GM12878 (cell line): ENCODE data around the gene CBR4. TPM values are rescaled to one million over a fixed set of nuclear protein-coding genes. Genes with fewer than 3 reads are reported as not detected.
"Not testable (repeated sequence)": the region's sequence is repeated elsewhere in the genome, so short reads cannot be mapped to it uniquely, and the experiment has no call there.

Experiments
- ATAC-seq: fragments of 200-7000 bp; cut with Tn5 transposase; 3 replicates; pipeline ENCODE4 v1.9.1; 2020; ENCODE audit warnings: mild to moderate bottlenecking, moderate library complexity
- BruUV-seq: library from RNA; stranded (reverse); fragments of 400-500 nt; replicated peaks from 2 replicates; lab custom pipeline; 2021; lab: Mats Ljungman, UMichigan
- CTCF ChIA-PET: fragments of 300-600 bp; sonication (Branson Sonifier 250); formaldehyde crosslinking; extraction: SDS; loops from one replicate; lab custom pipeline; 2021; ENCODE audit warnings: inconsistent platforms; lab: Yijun Ruan, JAX
- POLR2A ChIA-PET: fragments of 350-600 bp; formaldehyde crosslinking; extraction: SDS; loops from one replicate; lab custom pipeline; 2021; ENCODE audit warnings: inconsistent platforms; lab: Charles Lee
- RAD21 ChIA-PET: fragments of 300-600 bp; sonication (Branson Sonifier 250); formaldehyde crosslinking; loops from one replicate; lab custom pipeline; 2023; ENCODE audit warnings: antibody characterized with exemption; ENCODE audit not compliant: unreplicated experiment; lab: Charles Lee
- SMC1A ChIA-PET: fragments of 300-600 bp; sonication (Branson Sonifier 250); formaldehyde crosslinking; loops from one replicate; lab custom pipeline; 2023; ENCODE audit not compliant: unreplicated experiment, uncharacterized antibody; lab: Charles Lee
- DNase-seq: peaks from one replicate; pipeline ENCODE4 v3.0.0-alpha.2; 2011; ENCODE audit warnings: low read depth, low spot score
- FAIRE-seq: peaks from 3 replicates; lab custom pipeline; 2011; peaks lifted over from hg19 to GRCh38; lab: Jason Lieb, UNC
- H2AFZ ChIP-seq: 2 replicates; pipeline ENCODE4 v1.6.0; 2011; ENCODE audit warnings: low read depth, low read length, control low read depth; ENCODE audit not compliant: control insufficient read depth
- H3K27ac ChIP-seq: 2 replicates; pipeline ENCODE4 v1.5.1; 2011; ENCODE audit warnings: control low read depth; ENCODE audit not compliant: control insufficient read depth, insufficient read depth
- H3K27me3 ChIP-seq, 2 experiments: replicated peaks in 1 of 2; 2 replicates each; pipeline versions ENCODE4 v1.6.0 to v1.6.1; 2011; ENCODE audit warnings: low read length in 1 of 2; ENCODE audit not compliant: control insufficient read depth in 2 of 2, insufficient read depth in 2 of 2
- H3K36me3 ChIP-seq, 2 experiments: 2 replicates each; pipeline ENCODE4 v1.5.1; 2011; ENCODE audit warnings: low read length in 1 of 2; ENCODE audit not compliant: control insufficient read depth in 2 of 2, insufficient read depth in 2 of 2
- H3K4me1 ChIP-seq: 2 replicates; pipeline ENCODE4 v1.6.1; 2011; ENCODE audit warnings: mild to moderate bottlenecking, low read length, moderate library complexity, mixed read lengths; ENCODE audit not compliant: control insufficient read depth, insufficient read depth
- H3K4me2 ChIP-seq: 2 replicates; pipeline ENCODE4 v1.6.0; 2011; ENCODE audit warnings: control low read depth; ENCODE audit not compliant: control insufficient read depth, insufficient read depth
- H3K4me3 ChIP-seq: fragments of 200-600 bp; sonication (generic); 2 replicates; pipeline ENCODE4 v1.5.1; 2016
- H3K79me2 ChIP-seq: 2 replicates; pipeline ENCODE4 v1.6.0; 2011; ENCODE audit warnings: low read length; ENCODE audit not compliant: control insufficient read depth, insufficient read depth
- H3K9ac ChIP-seq: 2 replicates; pipeline ENCODE4 v1.8.0; 2011; ENCODE audit warnings: low read length, control low read depth, mixed read lengths; ENCODE audit not compliant: control insufficient read depth, insufficient read depth
- H3K9me3 ChIP-seq: replicated peaks from 3 replicates; pipeline ENCODE4 v1.5.1; 2011; ENCODE audit warnings: mild to moderate bottlenecking, low read length; ENCODE audit not compliant: control insufficient read depth, insufficient read depth
- H4K20me1 ChIP-seq: 2 replicates; pipeline ENCODE4 v1.6.0; 2011; ENCODE audit not compliant: control insufficient read depth, insufficient read depth
- MTA2 ChIP-seq: fragments of 450-650 bp; IDR thresholded peaks from 2 replicates; pipeline ENCODE4 v1.6.1; 2016; ENCODE audit warnings: low read depth, mild to moderate bottlenecking, moderate library complexity
- RFX5 ChIP-seq: IDR thresholded peaks from 2 replicates; pipeline ENCODE4 v1.6.1; 2011; ENCODE audit warnings: low read depth, low read length, improper control_type of control experiment
- TCF7 ChIP-seq: IDR thresholded peaks from 2 replicates; pipeline ENCODE4 v1.6.1; 2014; ENCODE audit warnings: antibody characterized with exemption, borderline replicate concordance
- WGBS: methylation state at CpG from one replicate; pipeline ENCODE4 v1.1.6; 2016; ENCODE audit warnings: low lambda C conversion rate; ENCODE audit not compliant: insufficient replicate concordance, insufficient coverage; ENCODE audit errors: missing lambda C conversion rate; 5-methylcytosine and 5-hydroxymethylcytosine counted together
- in situ Hi-C: fragments of 300-500 bp; cut with MboI; formaldehyde crosslinking; loops from 9 replicates; pipeline ENCODE4 v1.14.3; 2018; ENCODE audit warnings: mixed read lengths
- intact Hi-C: fragments of 100-400 bp; cut with micrococcal nuclease; formaldehyde crosslinking; loops from one replicate; pipeline ENCODE4 v1.14.2; 2022; ENCODE audit not compliant: unreplicated experiment
- polyA plus RNA-seq, 11 experiments: library from polyadenylated mRNA; depleted of rRNA in 4 of 11; unstranded in 6 of 11; stranded (reverse) in 5 of 11; fragments of >200 nt; fragmentation: Nextera tagmentation in 4 of 11; fragmentation: Illumina TruSeq in 1 of 11; extraction: Ambion mirVana in 4 of 11; extraction: Trizol in 1 of 11; gene quantifications; 1 replicate in 1 of 11; 2 replicates in 10 of 11; pipeline versions ENCODE4 v1.2.1 to v1.2.3, GENCODE V29; 2011 to 2016; ENCODE audit warnings: inconsistent platforms in 2 of 11, missing spikeins in 2 of 11, low read depth in 1 of 11
- total RNA-seq, 4 experiments: library from RNA; depleted of rRNA in 3 of 4; stranded (reverse); fragments of >200 nt in 3 of 4; fragmentation: Illumina TruSeq in 1 of 4; extraction: Trizol in 1 of 4; gene quantifications; 2 replicates each; pipeline versions ENCODE4 v1.2.1 to v1.2.3, GENCODE V29; 2013 to 2021
- TF ChIP-seq, protein P1 (sequence below): fragments of 450-650 bp; IDR thresholded peaks from 2 replicates; pipeline ENCODE4 v1.6.1; 2017; ENCODE audit warnings: mild to moderate bottlenecking
- TF ChIP-seq, protein P2 (sequence below): fragments of 450-650 bp; IDR thresholded peaks from 2 replicates; pipeline ENCODE4 v1.6.1; 2018; ENCODE audit warnings: mild to moderate bottlenecking, low read depth, moderate library complexity; ENCODE audit not compliant: partially characterized antibody

CBR4 gene
- total and polyA plus RNA-seq, 10 of the 15 experiments (the other 5 are each of a cell fraction or from before 2014, with no cell fraction given) = 17.3 to 38.8 (median 24.8) TPM

DNA sequence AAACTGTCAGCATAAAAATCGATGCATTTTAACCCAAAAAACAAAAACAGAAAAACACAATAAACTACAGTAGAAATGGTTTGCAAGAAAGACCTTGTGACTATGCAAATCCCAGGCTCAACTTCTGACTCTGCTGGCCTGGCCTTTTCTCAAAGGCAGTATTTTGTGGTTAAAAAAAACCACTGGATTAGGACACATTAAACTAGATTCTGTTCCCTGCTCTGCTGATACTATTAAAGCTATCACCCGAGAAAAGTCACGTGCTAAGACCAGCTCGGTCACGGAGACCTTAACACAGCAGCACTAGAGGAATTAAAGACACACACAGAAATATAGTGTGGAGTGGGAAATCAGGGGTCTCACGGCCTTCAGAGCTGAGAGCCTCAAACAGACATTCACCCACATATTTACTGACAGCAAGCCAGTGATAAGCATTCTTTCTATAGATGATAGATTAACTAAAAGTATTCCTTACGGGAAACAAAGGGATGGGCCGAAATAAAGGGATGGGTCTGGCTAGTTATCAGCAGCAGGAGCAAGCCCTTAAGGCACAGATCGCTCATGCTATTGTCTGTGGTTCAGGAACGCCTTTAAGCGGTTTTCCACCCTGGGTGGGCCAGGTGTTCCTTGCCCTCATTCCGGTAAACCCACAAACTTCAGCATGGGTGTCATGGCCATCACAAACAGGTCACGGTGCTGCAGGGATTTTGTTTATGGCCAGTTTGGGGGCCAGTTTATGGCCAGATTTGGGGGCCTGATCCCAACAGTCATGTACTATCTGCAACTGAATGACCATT is 16.1 kb downstream of the CBR4 start (continued):
- TF ChIP-seq, protein P1, sequence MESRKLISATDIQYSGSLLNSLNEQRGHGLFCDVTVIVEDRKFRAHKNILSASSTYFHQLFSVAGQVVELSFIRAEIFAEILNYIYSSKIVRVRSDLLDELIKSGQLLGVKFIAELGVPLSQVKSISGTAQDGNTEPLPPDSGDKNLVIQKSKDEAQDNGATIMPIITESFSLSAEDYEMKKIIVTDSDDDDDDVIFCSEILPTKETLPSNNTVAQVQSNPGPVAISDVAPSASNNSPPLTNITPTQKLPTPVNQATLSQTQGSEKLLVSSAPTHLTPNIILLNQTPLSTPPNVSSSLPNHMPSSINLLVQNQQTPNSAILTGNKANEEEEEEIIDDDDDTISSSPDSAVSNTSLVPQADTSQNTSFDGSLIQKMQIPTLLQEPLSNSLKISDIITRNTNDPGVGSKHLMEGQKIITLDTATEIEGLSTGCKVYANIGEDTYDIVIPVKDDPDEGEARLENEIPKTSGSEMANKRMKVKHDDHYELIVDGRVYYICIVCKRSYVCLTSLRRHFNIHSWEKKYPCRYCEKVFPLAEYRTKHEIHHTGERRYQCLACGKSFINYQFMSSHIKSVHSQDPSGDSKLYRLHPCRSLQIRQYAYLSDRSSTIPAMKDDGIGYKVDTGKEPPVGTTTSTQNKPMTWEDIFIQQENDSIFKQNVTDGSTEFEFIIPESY = no peak
- no peak for TF ChIP-seq TCF7
- no peak for TF ChIP-seq MTA2
- TF ChIP-seq, protein P2, sequence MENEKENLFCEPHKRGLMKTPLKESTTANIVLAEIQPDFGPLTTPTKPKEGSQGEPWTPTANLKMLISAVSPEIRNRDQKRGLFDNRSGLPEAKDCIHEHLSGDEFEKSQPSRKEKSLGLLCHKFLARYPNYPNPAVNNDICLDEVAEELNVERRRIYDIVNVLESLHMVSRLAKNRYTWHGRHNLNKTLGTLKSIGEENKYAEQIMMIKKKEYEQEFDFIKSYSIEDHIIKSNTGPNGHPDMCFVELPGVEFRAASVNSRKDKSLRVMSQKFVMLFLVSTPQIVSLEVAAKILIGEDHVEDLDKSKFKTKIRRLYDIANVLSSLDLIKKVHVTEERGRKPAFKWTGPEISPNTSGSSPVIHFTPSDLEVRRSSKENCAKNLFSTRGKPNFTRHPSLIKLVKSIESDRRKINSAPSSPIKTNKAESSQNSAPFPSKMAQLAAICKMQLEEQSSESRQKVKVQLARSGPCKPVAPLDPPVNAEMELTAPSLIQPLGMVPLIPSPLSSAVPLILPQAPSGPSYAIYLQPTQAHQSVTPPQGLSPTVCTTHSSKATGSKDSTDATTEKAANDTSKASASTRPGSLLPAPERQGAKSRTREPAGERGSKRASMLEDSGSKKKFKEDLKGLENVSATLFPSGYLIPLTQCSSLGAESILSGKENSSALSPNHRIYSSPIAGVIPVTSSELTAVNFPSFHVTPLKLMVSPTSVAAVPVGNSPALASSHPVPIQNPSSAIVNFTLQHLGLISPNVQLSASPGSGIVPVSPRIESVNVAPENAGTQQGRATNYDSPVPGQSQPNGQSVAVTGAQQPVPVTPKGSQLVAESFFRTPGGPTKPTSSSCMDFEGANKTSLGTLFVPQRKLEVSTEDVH = no peak
- TF ChIP-seq RFX5 = no peak

DNA sequence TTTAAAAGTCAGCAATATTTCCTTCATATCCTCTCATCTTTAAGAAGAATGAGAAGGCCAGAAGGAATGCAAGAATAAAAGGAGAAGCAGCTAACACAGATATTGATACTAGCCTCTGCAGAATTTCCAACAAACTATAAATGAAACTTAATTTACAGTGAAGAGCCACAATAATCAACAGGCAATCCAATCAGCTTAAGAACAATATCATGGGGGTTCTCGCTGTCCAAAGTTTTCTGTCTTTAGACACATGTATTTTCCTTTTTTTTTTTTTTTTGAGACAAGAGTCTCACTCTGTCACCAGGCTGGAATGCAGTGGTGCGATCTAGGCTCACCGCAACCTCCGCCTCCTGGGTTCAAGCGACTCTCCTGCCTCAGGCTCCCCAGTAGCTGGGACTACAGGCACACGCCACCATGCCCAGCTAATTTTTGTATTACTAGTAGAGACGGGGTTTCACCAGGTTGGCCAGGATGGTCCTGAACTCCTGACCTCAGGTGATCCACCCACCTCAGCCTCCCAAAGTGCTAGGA is 17.0 kb downstream of the CBR4 start:
- in situ Hi-C loops = not testable (repeated sequence)
- CTCF ChIA-PET = interaction anchor here (1.3 kb wide), 1 partner anchor 13 kb away, joined by 4 read pairs; no protein-coding TSS in a partner anchor

More for the DNA sequence above, 17.0 kb downstream of the CBR4 start:
- H4K20me1 ChIP-seq, H3K4me3 ChIP-seq, ATAC-seq, DNase-seq, H3K36me3 ChIP-seq, H3K79me2 ChIP-seq, POLR2A ChIA-PET, H3K27me3 ChIP-seq, H3K27ac ChIP-seq, H2AFZ ChIP-seq, intact Hi-C loops, H3K4me2 ChIP-seq, H3K9ac ChIP-seq, H3K4me1 ChIP-seq, FAIRE-seq, BruUV-seq, H3K9me3 ChIP-seq: not testable (repeated sequence)
- ChIA-PET RAD21 (interaction anchor here (0.6 to 0.7 kb wide), 2 partner anchors 71 to 277 kb away, joined by 3 to 4 read pairs; no protein-coding TSS in a partner anchor), SMC1A (interaction anchor here (0.6 to 1.0 kb wide), 2 partner anchors 342 to 492 kb away, joined by 3 read pairs; no protein-coding TSS in a partner anchor)
- WGBS = 100% methylated on average over 6 of the region's 7 CpGs
